GM12801 (cell line): Measurements from ENCODE around the gene EIF4A3.

ENCODE experiments used
- TF ChIP-seq, protein P1 (sequence below): IDR thresholded peaks from one replicate; pipeline ENCODE4 v1.5.1; 2011; ENCODE audit warnings: control low read depth; ENCODE audit not compliant: insufficient read length; ENCODE audit errors: extremely low read depth

The EIF4A3 gene

GRCh38 chr17:80106176-80106575, 40.8 kb downstream of the EIF4A3 start:
- TF ChIP-seq, protein P1, sequence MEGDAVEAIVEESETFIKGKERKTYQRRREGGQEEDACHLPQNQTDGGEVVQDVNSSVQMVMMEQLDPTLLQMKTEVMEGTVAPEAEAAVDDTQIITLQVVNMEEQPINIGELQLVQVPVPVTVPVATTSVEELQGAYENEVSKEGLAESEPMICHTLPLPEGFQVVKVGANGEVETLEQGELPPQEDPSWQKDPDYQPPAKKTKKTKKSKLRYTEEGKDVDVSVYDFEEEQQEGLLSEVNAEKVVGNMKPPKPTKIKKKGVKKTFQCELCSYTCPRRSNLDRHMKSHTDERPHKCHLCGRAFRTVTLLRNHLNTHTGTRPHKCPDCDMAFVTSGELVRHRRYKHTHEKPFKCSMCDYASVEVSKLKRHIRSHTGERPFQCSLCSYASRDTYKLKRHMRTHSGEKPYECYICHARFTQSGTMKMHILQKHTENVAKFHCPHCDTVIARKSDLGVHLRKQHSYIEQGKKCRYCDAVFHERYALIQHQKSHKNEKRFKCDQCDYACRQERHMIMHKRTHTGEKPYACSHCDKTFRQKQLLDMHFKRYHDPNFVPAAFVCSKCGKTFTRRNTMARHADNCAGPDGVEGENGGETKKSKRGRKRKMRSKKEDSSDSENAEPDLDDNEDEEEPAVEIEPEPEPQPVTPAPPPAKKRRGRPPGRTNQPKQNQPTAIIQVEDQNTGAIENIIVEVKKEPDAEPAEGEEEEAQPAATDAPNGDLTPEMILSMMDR, result no peak

DNA sequence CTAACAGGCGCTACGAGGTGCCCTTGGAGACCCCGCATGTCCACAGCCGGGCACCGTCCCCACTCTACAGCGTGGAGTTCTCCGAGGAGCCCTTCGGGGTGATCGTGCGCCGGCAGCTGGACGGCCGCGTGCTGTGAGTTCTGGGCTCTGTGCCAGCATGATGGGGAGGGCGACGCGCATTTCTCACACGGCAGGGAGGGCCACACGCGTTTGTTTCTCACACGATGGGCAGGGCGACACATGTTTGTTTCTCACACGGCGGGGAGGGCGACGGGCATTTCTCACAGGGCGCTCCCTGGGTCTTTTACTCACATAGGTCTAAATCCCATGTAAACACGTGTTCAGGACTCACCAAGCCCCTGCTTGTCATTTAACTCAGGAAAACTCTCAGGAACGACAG, 41.2 kb downstream of the EIF4A3 start:
- TF ChIP-seq, protein P1, result no peak

DNA sequence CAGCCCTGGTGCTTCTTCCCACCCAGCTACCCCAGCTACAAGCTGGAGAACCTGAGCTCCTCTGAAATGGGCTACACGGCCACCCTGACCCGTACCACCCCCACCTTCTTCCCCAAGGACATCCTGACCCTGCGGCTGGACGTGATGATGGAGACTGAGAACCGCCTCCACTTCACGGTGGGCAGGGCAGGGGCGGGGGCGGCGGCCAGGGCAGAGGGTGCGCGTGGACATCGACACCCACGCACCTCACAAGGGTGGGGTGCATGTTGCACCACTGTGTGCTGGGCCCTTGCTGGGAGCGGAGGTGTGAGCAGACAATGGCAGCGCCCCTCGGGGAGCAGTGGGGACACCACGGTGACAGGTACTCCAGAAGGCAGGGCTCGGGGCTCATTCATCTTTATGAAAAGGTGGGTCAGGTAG, 42.0 kb downstream of the EIF4A3 start:
- TF ChIP-seq, protein P1, result no peak

GRCh38 chr17:80104321-80104955, 42.5 kb downstream of the EIF4A3 start:
- TF ChIP-seq, protein P1, result no peak

DNA sequence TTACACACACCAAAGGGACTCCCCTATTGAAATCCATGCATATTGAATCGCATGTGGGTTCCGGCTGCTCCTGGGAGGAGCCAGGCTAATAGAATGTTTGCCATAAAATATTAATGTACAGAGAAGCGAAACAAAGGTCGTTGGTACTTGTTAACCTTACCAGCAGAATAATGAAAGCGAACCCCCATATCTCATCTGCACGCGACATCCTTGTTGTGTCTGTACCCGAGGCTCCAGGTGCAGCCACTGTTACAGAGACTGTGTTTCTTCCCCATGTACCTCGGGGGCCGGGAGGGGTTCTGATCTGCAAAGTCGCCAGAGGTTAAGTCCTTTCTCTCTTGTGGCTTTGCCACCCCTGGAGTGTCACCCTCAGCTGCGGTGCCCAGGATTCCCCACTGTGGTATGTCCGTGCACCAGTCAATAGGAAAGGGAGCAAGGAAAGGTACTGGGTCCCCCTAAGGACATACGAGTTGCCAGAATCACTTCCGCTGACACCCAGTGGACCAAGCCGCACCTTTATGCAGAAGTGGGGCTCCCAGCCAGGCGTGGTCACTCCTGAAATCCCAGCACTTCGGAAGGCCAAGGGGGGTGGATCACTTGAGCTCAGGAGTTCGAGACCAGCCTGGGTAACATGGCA, 43.4 kb downstream of the EIF4A3 start:
- TF ChIP-seq, protein P1, result no peak

DNA sequence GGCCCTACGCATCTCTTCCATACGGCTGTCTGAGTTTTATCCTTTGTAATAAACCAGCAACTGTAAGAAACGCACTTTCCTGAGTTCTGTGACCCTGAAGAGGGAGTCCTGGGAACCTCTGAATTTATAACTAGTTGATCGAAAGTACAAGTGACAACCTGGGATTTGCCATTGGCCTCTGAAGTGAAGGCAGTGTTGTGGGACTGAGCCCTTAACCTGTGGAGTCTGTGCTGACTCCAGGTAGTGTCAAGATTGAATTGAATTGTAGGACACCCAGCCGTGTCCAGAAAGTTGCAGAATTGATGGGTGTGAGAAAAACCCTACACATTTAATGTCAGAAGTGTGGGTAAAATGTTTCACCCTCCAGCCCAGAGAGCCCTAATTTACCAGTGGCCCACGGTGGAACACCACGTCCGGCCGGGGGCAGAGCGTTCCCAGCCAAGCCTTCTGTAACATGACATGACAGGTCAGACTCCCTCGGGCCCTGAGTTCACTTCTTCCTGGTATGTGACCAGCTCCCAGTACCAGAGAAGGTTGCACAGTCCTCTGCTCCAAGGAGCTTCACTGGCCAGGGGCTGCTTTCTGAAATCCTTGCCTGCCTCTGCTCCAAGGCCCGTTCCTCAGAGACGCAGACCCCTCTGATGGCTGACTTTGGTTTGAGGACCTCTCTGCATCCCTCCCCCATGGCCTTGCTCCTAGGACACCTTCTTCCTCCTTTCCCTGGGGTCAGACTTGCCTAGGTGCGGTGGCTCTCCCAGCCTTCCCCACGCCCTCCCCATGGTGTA, 44.1 kb downstream of the EIF4A3 start:
- TF ChIP-seq, protein P1, result no peak

- TF ChIP-seq, protein P1, result no peak
Measured at GRCh38 chr17:80101946-80102663, 44.8 kb downstream of the EIF4A3 start.
